Thyroid gland (tissue), 4 donors: ENCODE results near the gene APMAP. TPM values are rescaled to one million over a fixed set of nuclear protein-coding genes. Genes with fewer than 3 reads are reported as not detected.
A peak's percentile ranks its signal among the peaks of the same experiment; 100 is the strongest.

Experiments used
- DNase-seq, 2 donors: peaks; one replicate each; pipeline ENCODE4 v3.0.0-alpha.2; 2019
- H3K27ac ChIP-seq, 3 donors: fragments of 200-600 bp; sonication (generic); 1 replicate in 2 of 3; 2 replicates in 1 of 3; pipeline ENCODE4 v1.5.1; 2016 to 2019; ENCODE audit warnings: mild to moderate bottlenecking in 1 of 3, moderate library complexity in 1 of 3
- H3K27me3 ChIP-seq: fragments of 200-600 bp; sonication (generic); one replicate; pipeline ENCODE4 v1.5.1; 2019
- H3K36me3 ChIP-seq, 2 donors: fragments of 200-600 bp; sonication (generic); one replicate each; pipeline ENCODE4 v1.5.1; 2016 to 2019
- H3K4me1 ChIP-seq, 2 donors: fragments of 200-600 bp; sonication (generic); one replicate each; pipeline ENCODE4 v1.5.1; 2017 to 2019
- H3K4me3 ChIP-seq, 3 donors: fragments of 200-600 bp; sonication (generic); replicated peaks in 1 of 3; 1 replicate in 2 of 3; 2 replicates in 1 of 3; pipeline ENCODE4 v1.5.1; 2016; ENCODE audit warnings: mild to moderate bottlenecking in 1 of 3
- H3K9me3 ChIP-seq: fragments of 200-600 bp; sonication (generic); one replicate; pipeline ENCODE4 v1.5.1; 2017
- CTCF ChIP-seq, 6 experiments: fragments of 200-600 bp in 3 of 6; fragments of 450-650 bp in 3 of 6; sonication (generic) in 3 of 6; IDR thresholded peaks; one replicate each; pipeline ENCODE4 v1.5.1; 2016 to 2019; ENCODE audit warnings: antibody characterized with exemption in 6 of 6, mild to moderate bottlenecking in 2 of 6, inconsistent platforms in 1 of 6, moderate library complexity in 1 of 6
- POLR2A ChIP-seq, 2 donors: fragments of 450-650 bp; IDR thresholded peaks; one replicate each; pipeline ENCODE4 v1.6.1; 2017; ENCODE audit warnings: antibody characterized with exemption in 2 of 2, mild to moderate bottlenecking in 2 of 2, moderate library complexity in 1 of 2
- WGBS, 2 donors: methylation state at CpG; one replicate each; pipeline ENCODE4 v1.1.5; 2017; 5-methylcytosine and 5-hydroxymethylcytosine counted together
- intact Hi-C: fragments of 100-400 bp; cut with DNase I; formaldehyde crosslinking; loops from one replicate; pipeline ENCODE4 v1.15.1; 2023
- total RNA-seq, 4 donors: library from RNA; depleted of rRNA; stranded (reverse); fragments of >200 nt; gene quantifications; one replicate each; pipeline ENCODE4 v1.2.3, GENCODE V29; 2016

The APMAP gene
- total RNA-seq, 4 donors from 2014 or later: 171 to 205 (median 186) TPM

- intact Hi-C loops: no loop called here
- H3K36me3 ChIP-seq: no peaks in the 10 kb centered on the region
- DNase-seq: peak; percentile 67 to 73
- no peak overlapping the region for H3K4me3 ChIP-seq
- 26 to 32% methylated on average over 3 of the region's 3 CpGs for WGBS, 2 donors
- TF ChIP-seq POLR2A (IDR thresholded peaks at IDR 0.05): no peak
- no peak for TF ChIP-seq CTCF (IDR thresholded peaks at IDR 0.05)
- no peaks in the 10 kb centered on the region for H3K27me3 ChIP-seq
- no peaks in the 10 kb centered on the region for H3K9me3 ChIP-seq
- peaks cover 18 to 24% of the 10 kb centered on the region in 2 donors for H3K4me1 ChIP-seq
- peak overlapping the region; percentile 74 to 78 (median 78) for H3K27ac ChIP-seq
Measured at GRCh38 chr20:24943731-24944130, 48.8 kb downstream of the APMAP start.

GRCh38 chr20:24943196-24943595 lies 49.4 kb downstream of the APMAP start:
- H3K27me3 ChIP-seq: no peaks in the 10 kb centered on the region
- WGBS, 2 donors: 80 to 83% methylated on average over 2 to 4 of the region's 4 CpGs

GRCh38 chr20:24942679-24943078 lies 49.9 kb downstream of the APMAP start:
- H3K27me3 ChIP-seq: no peaks in the 10 kb centered on the region
- peaks cover 18 to 24% of the 10 kb centered on the region in 2 donors for H3K4me1 ChIP-seq
- H3K27ac ChIP-seq: peak overlapping the region; percentile 74 to 78 (median 78)
- intact Hi-C loops: no loop called here
- H3K36me3 ChIP-seq: no peaks in the 10 kb centered on the region
- H3K9me3 ChIP-seq: no peaks in the 10 kb centered on the region
- 64 to 75% methylated on average over 5 to 6 of the region's 6 CpGs for WGBS, 2 donors
- TF ChIP-seq CTCF (IDR thresholded peaks at IDR 0.05): no peak
- no peak for TF ChIP-seq POLR2A (IDR thresholded peaks at IDR 0.05)
- no peak overlapping the region for H3K4me3 ChIP-seq
- DNase-seq: peak; percentile 42 to 70

More at GRCh38 chr20:24943196-24943595, 49.4 kb downstream of the APMAP start:
- intact Hi-C loops: no loop called here
- H3K4me1 ChIP-seq: peaks cover 18 to 24% of the 10 kb centered on the region in 2 donors
- no peaks in the 10 kb centered on the region for H3K36me3 ChIP-seq
- no peaks in the 10 kb centered on the region for H3K9me3 ChIP-seq
- peak overlapping the region; percentile 74 to 78 (median 78) for H3K27ac ChIP-seq
- no peak overlapping the region for H3K4me3 ChIP-seq
- DNase-seq: peak in 1 of 2 donors; percentile 42
- TF ChIP-seq POLR2A (IDR thresholded peaks at IDR 0.05) (no peak), CTCF (IDR thresholded peaks at IDR 0.05) (no peak)

GRCh38 chr20:24939036-24939435 lies 53.5 kb downstream of the APMAP start:
- Histone ChIP-seq H3K4me1 (peaks cover 15 to 18% of the 10 kb centered on the region in 2 donors), H3K4me3 (no peak overlapping the region), H3K27me3 (no peaks in the 10 kb centered on the region), H3K27ac (no peak overlapping the region), H3K9me3 (no peaks in the 10 kb centered on the region), H3K36me3 (no peaks in the 10 kb centered on the region)
- no peak for TF ChIP-seq CTCF (IDR thresholded peaks at IDR 0.05)
- TF ChIP-seq POLR2A (IDR thresholded peaks at IDR 0.05): no peak
- WGBS, 2 donors: 47 to 88% methylated on average over 4 of the region's 4 CpGs
- DNase-seq: no peak
- intact Hi-C loops: loop anchor here (10.0 kb wide), 1 partner anchor 46 kb away; no protein-coding TSS in a partner anchor

GRCh38 chr20:24938498-24938897 lies 54.1 kb downstream of the APMAP start:
- Histone ChIP-seq H3K36me3 (no peaks in the 10 kb centered on the region), H3K4me1 (peaks cover 12 to 15% of the 10 kb centered on the region in 2 donors), H3K27ac (no peak overlapping the region), H3K27me3 (no peaks in the 10 kb centered on the region), H3K4me3 (no peak overlapping the region), H3K9me3 (no peaks in the 10 kb centered on the region)
- no peak for DNase-seq
- intact Hi-C loops: loop anchor here (10.0 kb wide), 1 partner anchor 46 kb away; no protein-coding TSS in a partner anchor
- 93 to 100% methylated on average over 3 to 5 of the region's 5 CpGs for WGBS, 2 donors
- no peak for TF ChIP-seq CTCF (IDR thresholded peaks at IDR 0.05)
- no peak for TF ChIP-seq POLR2A (IDR thresholded peaks at IDR 0.05)
